Uterus (tissue), 4 donors: ENCODE data around the gene WSB1. TPM values are rescaled to one million over a fixed set of nuclear protein-coding genes. Genes with fewer than 3 reads are reported as not detected.

Experiments used
- DNase-seq, 2 donors: peaks; one replicate each; pipeline ENCODE4 v3.0.0-alpha.2; 2019 to 2020
- H3K27ac ChIP-seq, 2 donors: fragments of 200-600 bp; sonication (generic); 1 replicate in 1 of 2; 2 replicates in 1 of 2; pipeline ENCODE4 v1.5.1; 2016 to 2018
- H3K27me3 ChIP-seq, 2 donors: fragments of 200-600 bp; sonication (generic); one replicate each; pipeline ENCODE4 v1.5.1; 2018 to 2019; ENCODE audit warnings: control low read depth in 1 of 2
- H3K36me3 ChIP-seq, 2 donors: fragments of 200-600 bp; sonication (generic); one replicate each; pipeline ENCODE4 v1.5.1; 2019; ENCODE audit warnings: control low read depth in 1 of 2
- H3K4me1 ChIP-seq, 2 donors: fragments of 200-600 bp; sonication (generic); one replicate each; pipeline ENCODE4 v1.5.1; 2018 to 2019; ENCODE audit warnings: control low read depth in 1 of 2
- H3K4me3 ChIP-seq, 2 donors: fragments of 200-600 bp; sonication (generic); 1 replicate in 1 of 2; 2 replicates in 1 of 2; pipeline ENCODE4 v1.5.1; 2018 to 2019; ENCODE audit warnings: mild to moderate bottlenecking in 1 of 2
- H3K9me3 ChIP-seq, 2 donors: fragments of 200-600 bp; sonication (generic); one replicate each; pipeline ENCODE4 v1.5.1; 2019; ENCODE audit warnings: control low read depth in 1 of 2
- CTCF ChIP-seq, 4 experiments: fragments of 200-600 bp in 2 of 4; fragments of 450-650 bp in 2 of 4; sonication (generic) in 2 of 4; IDR thresholded peaks; one replicate each; pipeline ENCODE4 v1.5.1; 2016 to 2019; ENCODE audit warnings: antibody characterized with exemption in 4 of 4, mild to moderate bottlenecking in 2 of 4, moderate library complexity in 1 of 4
- POLR2A ChIP-seq, 2 donors: fragments of 450-650 bp; IDR thresholded peaks; one replicate each; pipeline ENCODE4 v1.6.1; 2016; ENCODE audit warnings: antibody characterized with exemption in 2 of 2, mild to moderate bottlenecking in 1 of 2, moderate library complexity in 1 of 2
- intact Hi-C: fragments of 100-400 bp; cut with DNase I; formaldehyde crosslinking; loops from one replicate; pipeline ENCODE4 v1.15.1; 2023; ENCODE audit warnings: low total_unique reads
- total RNA-seq, 4 donors: library from RNA; depleted of rRNA in 3 of 4; stranded (reverse); fragments of >200 nt in 3 of 4; gene quantifications; one replicate each; pipeline versions ENCODE4 v1.1.0 to v1.2.4, GENCODE V29; 2014 to 2023
- donor health status: DM: yes; HTN: yes; CAD: no.

Gene WSB1
- total RNA-seq, 4 donors from 2014 or later, result 140 to 421 (median 354) TPM

GRCh38 chr17:27353033-27353460 lies 59.1 kb downstream of the WSB1 start:
- Histone ChIP-seq H3K4me3 (peak overlapping the region; percentile 49 to 86), H3K27ac (peak overlapping the region; percentile 93 to 99), H3K9me3 (no peaks in the 10 kb centered on the region), H3K27me3 (no peaks in the 10 kb centered on the region), H3K4me1 (no peaks in the 10 kb centered on the region), H3K36me3 (no peaks in the 10 kb centered on the region)
- peak in 1 of 2 donors; percentile 36 for DNase-seq
- intact Hi-C loops, result loop anchor here (5.0 kb wide), 1 partner anchor 249 kb away; no protein-coding TSS in a partner anchor
- TF ChIP-seq POLR2A (IDR thresholded peaks at IDR 0.05), result no peak
- no peak for TF ChIP-seq CTCF (IDR thresholded peaks at IDR 0.05)

DNA sequence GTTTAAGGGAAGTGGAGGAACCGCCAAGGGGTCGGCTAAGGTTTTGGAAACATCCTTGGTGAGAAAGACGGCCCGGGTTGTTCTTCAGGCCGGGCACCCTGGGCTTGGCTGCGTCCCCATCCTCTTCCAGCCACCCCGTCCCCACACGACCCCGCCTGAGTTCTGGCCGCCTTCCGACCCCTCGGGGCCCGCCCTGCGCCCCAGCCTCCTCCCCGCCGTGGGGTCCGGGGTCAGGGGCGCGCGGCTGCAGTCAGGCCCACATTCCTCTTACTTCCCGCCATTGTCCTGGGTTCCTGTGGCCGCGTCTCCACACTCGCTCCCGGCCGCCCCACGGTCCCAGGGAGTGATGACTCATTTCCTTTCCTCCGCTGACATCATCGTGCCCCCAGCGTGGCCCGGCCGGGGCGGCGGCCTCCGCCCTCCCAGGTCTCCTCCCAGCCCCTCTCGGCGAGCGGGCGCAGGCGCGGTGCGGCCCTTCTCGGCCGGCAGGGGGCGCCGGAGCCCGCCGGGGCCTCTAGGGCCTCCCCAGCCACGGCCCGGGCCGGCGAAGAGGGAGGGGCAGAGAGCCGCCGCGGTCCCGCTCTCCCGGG lies 59.6 kb downstream of the WSB1 start:
- Histone ChIP-seq H3K27me3 (no peaks in the 10 kb centered on the region), H3K4me1 (no peaks in the 10 kb centered on the region), H3K27ac (peak overlapping the region; percentile 93 to 99), H3K36me3 (no peaks in the 10 kb centered on the region), H3K9me3 (no peaks in the 10 kb centered on the region), H3K4me3 (peak overlapping the region; percentile 49 to 86)
- DNase-seq, result peak; percentile 94 to 95
- intact Hi-C loops, result loop anchor here (5.0 kb wide), 1 partner anchor 249 kb away; no protein-coding TSS in a partner anchor
- TF ChIP-seq CTCF (IDR thresholded peaks at IDR 0.05) (peak; percentile 79 to 100 (median 99)), POLR2A (IDR thresholded peaks at IDR 0.05) (peak; percentile 74 to 99)

GRCh38 chr17:27354051-27354490 lies 60.2 kb downstream of the WSB1 start:
- peak overlapping the region; percentile 93 to 99 for H3K27ac ChIP-seq
- DNase-seq, result peak in 1 of 2 donors; percentile 30
- peak overlapping the region; percentile 34 to 49 for H3K4me3 ChIP-seq
- no peaks in the 10 kb centered on the region for H3K27me3 ChIP-seq
- no peak for TF ChIP-seq POLR2A (IDR thresholded peaks at IDR 0.05)
- TF ChIP-seq CTCF (IDR thresholded peaks at IDR 0.05), result no peak
- H3K4me1 ChIP-seq, result no peaks in the 10 kb centered on the region
- H3K9me3 ChIP-seq, result no peaks in the 10 kb centered on the region
- intact Hi-C loops, result loop anchor here (5.0 kb wide), 1 partner anchor 248 kb away; no protein-coding TSS in a partner anchor
- H3K36me3 ChIP-seq, result no peaks in the 10 kb centered on the region

DNA sequence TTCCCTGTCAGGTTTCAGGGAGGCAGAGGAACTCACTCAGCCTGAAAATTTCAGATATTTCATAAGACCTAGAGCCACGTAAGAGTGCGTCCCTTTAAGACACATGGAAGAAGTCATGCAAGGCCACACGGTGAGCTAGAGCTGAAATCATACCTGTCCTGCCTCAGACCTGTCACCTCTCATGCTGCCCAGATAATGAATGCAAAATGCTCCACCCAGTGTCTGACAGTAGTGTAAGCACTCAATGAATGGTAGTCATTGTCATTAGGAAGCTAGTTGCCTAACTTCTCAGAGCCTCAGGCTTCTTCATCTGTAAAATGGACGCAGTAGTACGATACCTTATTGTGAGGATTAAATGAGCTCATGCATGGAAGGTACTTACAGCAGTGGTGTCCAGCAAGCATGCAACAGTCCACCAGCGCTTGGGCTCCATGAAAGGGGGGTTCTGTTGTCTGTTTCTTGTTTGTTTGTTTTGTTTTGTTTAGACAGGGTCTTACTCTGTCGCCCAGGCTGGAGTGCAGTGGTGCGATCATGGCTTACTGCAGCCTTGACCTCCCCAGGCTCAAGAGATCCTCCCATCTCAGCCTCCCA lies 60.7 kb downstream of the WSB1 start:
- H3K27me3 ChIP-seq, result no peaks in the 10 kb centered on the region
- peak overlapping the region in 1 of 2 donors; percentile 49 for H3K4me3 ChIP-seq
- H3K4me1 ChIP-seq, result no peaks in the 10 kb centered on the region
- DNase-seq, result no peak
- intact Hi-C loops, result loop anchor here (5.0 kb wide), 1 partner anchor 248 kb away; no protein-coding TSS in a partner anchor
- TF ChIP-seq CTCF (IDR thresholded peaks at IDR 0.05) (no peak), POLR2A (IDR thresholded peaks at IDR 0.05) (no peak)
- H3K27ac ChIP-seq, result peak overlapping the region; percentile 93 to 99
- no peaks in the 10 kb centered on the region for H3K36me3 ChIP-seq
- H3K9me3 ChIP-seq, result no peaks in the 10 kb centered on the region

DNA sequence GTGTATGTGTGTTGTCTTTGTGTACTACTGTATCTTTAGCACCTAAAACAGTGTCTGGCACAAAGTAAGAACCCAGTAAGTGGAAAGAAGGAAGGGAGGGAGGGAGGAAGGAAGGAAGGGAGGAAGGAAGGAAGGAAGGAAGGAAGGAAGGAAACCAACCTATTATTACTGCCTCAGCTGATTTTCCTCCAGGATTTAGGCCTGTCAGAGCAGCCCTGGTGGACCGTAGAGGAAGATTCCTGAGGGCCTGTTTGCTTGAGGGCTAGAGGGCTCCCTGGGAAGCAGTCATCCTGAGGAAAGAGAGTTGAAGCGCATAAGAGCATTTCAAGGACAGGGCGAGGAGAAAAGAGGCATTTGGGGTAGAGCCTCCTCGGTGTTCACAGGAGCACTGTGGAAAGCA lies 61.5 kb downstream of the WSB1 start:
- DNase-seq, result no peak
- Histone ChIP-seq H3K36me3 (no peaks in the 10 kb centered on the region), H3K27ac (no peak overlapping the region), H3K9me3 (no peaks in the 10 kb centered on the region), H3K27me3 (no peaks in the 10 kb centered on the region), H3K4me1 (no peaks in the 10 kb centered on the region), H3K4me3 (no peak overlapping the region)
- intact Hi-C loops, result no loop called here
- TF ChIP-seq POLR2A (IDR thresholded peaks at IDR 0.05), result no peak
- TF ChIP-seq CTCF (IDR thresholded peaks at IDR 0.05), result no peak
